Esophagus (tissue), 2 donors: ENCODE measurements around the gene CSTA. TPM values are rescaled to one million over a fixed set of nuclear protein-coding genes. Genes with fewer than 3 reads are reported as not detected.

Experiments
- H3K27ac ChIP-seq, 2 donors: one replicate each; pipeline ENCODE4 v1.5.1; 2013; ENCODE audit warnings: low read depth in 2 of 2, mild to moderate bottlenecking in 2 of 2, inconsistent platforms in 1 of 2, low read length in 1 of 2, moderate library complexity in 1 of 2
- H3K27me3 ChIP-seq, 2 donors: one replicate each; pipeline ENCODE4 v1.6.1; 2013; ENCODE audit warnings: low read length in 2 of 2, control low read depth in 1 of 2, mild to moderate bottlenecking in 1 of 2; ENCODE audit not compliant: insufficient read depth in 2 of 2, control insufficient read depth in 1 of 2
- H3K36me3 ChIP-seq, 2 donors: one replicate each; pipeline ENCODE4 v1.6.1; 2013; ENCODE audit warnings: low read length in 1 of 2; ENCODE audit not compliant: control insufficient read depth in 2 of 2, insufficient read depth in 2 of 2
- H3K4me1 ChIP-seq, 2 donors: one replicate each; pipeline ENCODE4 v1.6.1; 2013; ENCODE audit warnings: low read length in 1 of 2; ENCODE audit not compliant: control insufficient read depth in 2 of 2, insufficient read depth in 2 of 2
- H3K4me3 ChIP-seq, 2 donors: one replicate each; pipeline ENCODE4 v1.5.1; 2013; ENCODE audit warnings: low read length in 2 of 2, mild to moderate bottlenecking in 2 of 2, low read depth in 1 of 2, moderate library complexity in 1 of 2
- H3K9me3 ChIP-seq, 2 donors: one replicate each; pipeline ENCODE4 v1.6.1; 2013; ENCODE audit warnings: mild to moderate bottlenecking in 2 of 2, low read depth in 1 of 2, low read length in 1 of 2, moderate library complexity in 1 of 2; ENCODE audit not compliant: control insufficient read depth in 2 of 2, insufficient read depth in 1 of 2
- WGBS, 2 donors: extraction: QIAGEN DNeasy Blood & Tissue Kit; methylation state at CpG; one replicate each; pipeline ENCODE4 v1.1.7; 2013; 5-methylcytosine and 5-hydroxymethylcytosine counted together
- polyA plus RNA-seq, 2 donors: library from polyadenylated mRNA; stranded (reverse); fragments of 200-250 nt; gene quantifications; one replicate each; pipeline ENCODE4 v1.2.3, GENCODE V29; 2013
- donor health status: healthy with polysubstance abuse.
- donor health status: Bipolar disorder and iron deficiency.

CSTA gene
- polyA plus RNA-seq, 2 donors: 7,202 to 12,533 TPM

DNA sequence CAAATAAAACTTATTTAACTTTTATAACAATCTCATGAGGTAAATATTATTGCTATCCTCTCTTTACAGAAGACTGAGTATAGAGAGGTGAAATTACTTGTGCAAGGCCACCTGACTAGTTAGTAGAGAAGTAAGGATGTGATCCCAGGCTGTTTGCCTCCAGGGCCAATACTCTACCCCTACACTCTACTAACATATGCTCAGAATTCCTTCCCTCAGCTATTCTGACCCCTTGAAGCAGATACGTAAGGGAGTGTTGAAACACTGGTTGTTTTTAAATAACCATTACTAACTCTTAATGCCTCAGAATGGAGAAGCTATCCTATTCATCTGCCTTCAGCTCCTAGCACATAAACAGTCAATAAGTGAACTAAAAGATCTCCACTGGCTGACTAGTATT, 24.1 kb downstream of the CSTA start:
- no peak overlapping the region for H3K4me3 ChIP-seq
- no peaks in the 10 kb centered on the region for H3K36me3 ChIP-seq
- H3K9me3 ChIP-seq: no peaks in the 10 kb centered on the region
- no peak overlapping the region for H3K27ac ChIP-seq
- H3K27me3 ChIP-seq: no peaks in the 10 kb centered on the region
- 73 to 79% methylated on average over 1 of the region's 1 CpG for WGBS, 2 donors
- no peaks in the 10 kb centered on the region for H3K4me1 ChIP-seq

DNA sequence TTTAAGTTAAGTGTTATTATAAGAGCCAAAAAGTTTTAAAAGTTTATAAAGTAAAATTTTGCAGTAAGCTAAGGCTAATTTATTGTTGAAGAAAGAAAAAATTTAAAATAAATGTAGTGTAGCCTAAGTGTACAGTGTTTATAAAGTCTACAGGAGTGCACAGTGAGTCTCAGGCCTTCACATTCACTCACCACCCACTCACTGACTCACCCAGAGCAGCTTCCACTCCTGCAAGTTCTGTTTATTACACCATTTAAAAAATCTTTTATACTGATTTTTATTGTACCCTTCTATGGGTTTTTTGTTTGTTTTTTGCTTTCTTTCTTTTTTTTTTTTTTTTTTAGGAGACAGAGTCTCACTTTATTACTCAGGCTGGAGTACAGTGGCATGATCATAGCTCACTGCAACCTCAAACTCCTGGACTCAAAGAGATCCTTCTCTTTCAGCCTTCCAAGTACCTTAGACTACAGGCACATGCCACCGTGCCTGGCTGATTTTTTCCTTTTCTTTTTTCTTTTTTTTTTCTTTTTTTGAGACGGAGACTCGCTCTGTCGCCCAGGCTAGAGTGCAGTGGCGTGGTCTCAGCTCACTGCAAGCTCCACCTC, 25.9 kb downstream of the CSTA start:
- peak overlapping the region in 1 of 2 donors; percentile 1 for H3K27ac ChIP-seq
- H3K27me3 ChIP-seq: no peaks in the 10 kb centered on the region
- H3K36me3 ChIP-seq: no peaks in the 10 kb centered on the region
- no peaks in the 10 kb centered on the region for H3K9me3 ChIP-seq
- 85 to 86% methylated on average over 5 of the region's 5 CpGs for WGBS, 2 donors
- H3K4me3 ChIP-seq: no peak overlapping the region
- no peaks in the 10 kb centered on the region for H3K4me1 ChIP-seq

DNA sequence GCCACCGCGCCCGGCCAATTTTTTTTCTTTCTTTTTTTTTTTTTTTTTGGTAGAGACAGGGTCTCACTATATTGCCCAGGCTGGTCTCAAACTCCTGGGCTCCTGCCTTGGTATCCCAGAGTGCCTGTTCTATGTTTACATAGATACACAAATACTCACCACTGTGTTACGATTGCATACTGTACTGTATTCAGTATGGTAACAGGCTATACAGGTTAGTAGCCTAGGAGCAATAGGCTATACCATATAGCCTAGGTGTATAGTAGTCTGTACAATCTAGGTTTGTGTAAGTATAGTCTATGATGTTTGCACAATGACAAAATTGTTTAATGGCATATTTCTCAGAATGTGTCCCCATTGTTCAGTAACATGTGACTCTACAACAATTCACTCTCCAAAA, 26.6 kb downstream of the CSTA start:
- Histone ChIP-seq H3K4me1 (no peaks in the 10 kb centered on the region), H3K36me3 (no peaks in the 10 kb centered on the region), H3K27ac (no peak overlapping the region), H3K27me3 (no peaks in the 10 kb centered on the region), H3K9me3 (no peaks in the 10 kb centered on the region), H3K4me3 (no peak overlapping the region)
- 91% methylated on average over 4 of the region's 4 CpGs for WGBS, 2 donors

DNA sequence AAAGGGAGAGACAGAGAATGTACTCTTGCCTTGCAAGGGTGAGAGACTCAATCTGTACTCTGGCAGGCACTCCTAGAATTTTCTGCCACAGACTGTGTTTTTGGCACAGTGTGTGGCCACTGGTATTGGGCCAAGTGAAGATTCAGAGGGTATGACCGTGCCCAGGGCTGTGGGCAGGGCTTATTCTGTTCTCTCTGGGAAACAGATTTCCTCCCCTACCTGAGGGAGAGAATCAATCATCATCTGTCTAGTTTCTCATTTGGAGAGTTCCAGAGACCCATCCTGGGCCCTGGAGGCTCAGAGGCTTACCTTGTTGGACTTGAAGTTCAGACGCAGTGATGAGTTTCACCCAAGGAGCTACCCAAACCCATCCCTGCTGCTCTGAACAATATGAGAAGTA, 28.2 kb downstream of the CSTA start:
- Histone ChIP-seq H3K4me1 (no peaks in the 10 kb centered on the region), H3K27ac (peak overlapping the region; percentile 17 to 47), H3K9me3 (no peaks in the 10 kb centered on the region), H3K4me3 (no peak overlapping the region), H3K36me3 (no peaks in the 10 kb centered on the region), H3K27me3 (no peaks in the 10 kb centered on the region)
- WGBS, 2 donors: 28 to 42% methylated on average over 2 of the region's 2 CpGs

DNA sequence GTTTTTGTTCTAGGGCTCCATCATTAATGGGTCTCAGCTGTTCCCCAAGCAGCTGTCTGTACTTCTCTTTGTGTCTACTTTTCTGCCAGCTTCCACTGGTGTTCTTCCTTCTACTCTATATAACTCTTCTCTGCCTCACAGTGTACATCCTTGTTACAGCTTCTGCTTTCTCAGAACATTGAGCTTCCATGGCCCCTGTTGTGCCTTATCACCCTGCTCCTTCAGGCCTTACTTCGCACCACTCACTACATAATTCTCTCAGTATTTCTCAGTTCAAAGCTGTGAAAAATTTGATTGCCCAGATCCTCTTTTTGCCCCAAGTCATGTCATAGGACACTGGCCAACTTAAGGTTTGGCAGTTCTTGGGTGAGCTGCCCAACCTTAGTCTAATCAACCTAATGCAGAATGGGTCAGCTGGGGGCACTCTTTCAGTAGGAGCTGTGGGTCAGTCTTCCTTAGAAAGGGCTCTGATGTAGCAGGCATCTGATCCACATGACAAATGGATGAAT, 28.9 kb downstream of the CSTA start:
- peak overlapping the region; percentile 69 to 92 for H3K27ac ChIP-seq
- no peak overlapping the region for H3K4me3 ChIP-seq
- no peaks in the 10 kb centered on the region for H3K9me3 ChIP-seq
- H3K4me1 ChIP-seq: peaks cover 0 to 2% of the 10 kb centered on the region in 2 donors
- H3K36me3 ChIP-seq: peaks cover 0 to 3% of the 10 kb centered on the region in 2 donors
- H3K27me3 ChIP-seq: no peaks in the 10 kb centered on the region
- 89 to 95% methylated on average over 1 of the region's 1 CpG for WGBS, 2 donors

DNA sequence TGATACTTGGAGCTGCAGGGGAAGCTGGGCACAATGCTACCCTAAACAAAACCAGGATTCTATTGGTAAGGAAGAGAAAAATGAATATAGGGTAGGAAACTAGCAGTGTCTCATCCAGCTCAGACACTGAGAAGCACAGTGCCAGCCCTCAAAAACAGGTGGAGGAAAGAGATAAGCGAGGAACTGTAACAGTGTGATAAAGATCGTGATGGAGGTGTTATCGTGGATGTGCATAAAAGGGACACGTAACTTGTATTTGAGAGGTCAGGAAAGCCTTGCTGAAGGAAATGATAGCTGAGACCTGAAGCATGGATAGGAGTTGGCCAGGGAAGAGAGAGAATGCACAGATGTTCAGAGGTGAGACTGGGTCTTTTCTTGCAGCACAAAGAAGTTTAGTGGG, 30.6 kb downstream of the CSTA start:
- H3K9me3 ChIP-seq: no peaks in the 10 kb centered on the region
- H3K4me1 ChIP-seq: peaks cover 0 to 2% of the 10 kb centered on the region in 2 donors
- H3K36me3 ChIP-seq: peaks cover 0 to 3% of the 10 kb centered on the region in 2 donors
- H3K27ac ChIP-seq: peak overlapping the region; percentile 6 to 83
- H3K27me3 ChIP-seq: no peaks in the 10 kb centered on the region
- no peak overlapping the region for H3K4me3 ChIP-seq
- 71 to 83% methylated on average over 4 of the region's 4 CpGs for WGBS, 2 donors

DNA sequence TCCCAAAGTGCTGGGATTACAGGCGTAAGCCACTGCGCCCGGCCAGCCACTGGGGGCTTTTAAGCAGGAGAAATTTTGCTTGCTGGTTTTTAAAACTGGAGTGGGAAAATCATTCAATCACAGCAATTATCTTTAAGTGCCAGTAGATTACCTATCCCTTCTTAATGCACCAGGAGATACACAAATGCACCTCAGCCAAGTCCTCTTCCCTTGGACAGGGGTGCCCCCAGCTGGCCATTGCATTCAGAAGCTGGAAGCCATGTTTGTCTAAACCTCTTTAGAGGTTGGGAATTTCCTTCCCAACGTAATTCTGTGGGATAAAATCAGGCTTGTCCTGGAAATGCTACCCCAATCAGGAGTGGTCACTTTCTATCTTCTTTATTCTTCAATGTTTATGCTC, 31.4 kb downstream of the CSTA start:
- 58 to 63% methylated on average over 4 of the region's 4 CpGs for WGBS, 2 donors
- Histone ChIP-seq H3K4me3 (no peak overlapping the region), H3K4me1 (peaks cover 0 to 2% of the 10 kb centered on the region in 2 donors), H3K36me3 (peaks cover 0 to 3% of the 10 kb centered on the region in 2 donors), H3K27ac (peak overlapping the region; percentile 15 to 33), H3K9me3 (no peaks in the 10 kb centered on the region), H3K27me3 (no peaks in the 10 kb centered on the region)

DNA sequence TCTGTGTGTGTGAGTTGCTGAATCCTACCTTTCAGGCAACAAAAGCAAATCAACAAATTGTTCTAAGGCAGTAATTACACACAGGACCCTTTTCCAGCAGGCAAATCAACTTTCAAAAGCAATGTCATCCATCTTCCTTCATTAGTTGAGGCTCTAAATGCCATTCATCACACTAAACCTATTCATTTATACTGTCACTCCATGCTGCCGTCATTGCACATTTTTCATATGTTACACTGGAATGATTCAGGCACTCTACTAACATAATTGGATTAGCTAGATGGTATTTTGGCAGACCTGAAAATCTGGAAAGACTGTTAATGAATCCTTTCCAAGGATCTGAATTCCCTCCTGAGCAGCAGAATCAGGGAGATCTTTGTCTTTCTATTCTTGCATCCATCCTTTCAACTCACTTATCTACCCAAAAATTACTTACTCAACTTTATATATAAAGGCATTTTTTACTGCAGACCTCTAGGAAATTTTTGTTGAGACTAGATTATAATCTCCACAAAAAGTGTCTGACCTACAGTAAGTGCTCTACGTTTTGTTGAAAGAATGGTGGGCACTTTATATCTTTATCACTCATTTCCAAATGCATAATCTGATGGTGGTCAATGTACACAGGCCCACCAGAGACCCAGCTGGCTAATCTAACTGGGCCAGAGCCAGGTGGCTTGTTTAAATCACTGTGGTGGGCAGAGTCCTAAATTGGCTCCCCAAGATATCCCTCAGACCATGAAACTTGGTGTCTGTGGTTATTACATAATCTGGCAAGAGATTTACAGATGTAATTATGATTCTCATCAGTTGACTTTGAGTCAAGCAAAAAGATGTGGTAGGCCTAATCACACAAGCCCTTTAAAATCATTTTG, 33.0 kb downstream of the CSTA start:
- Histone ChIP-seq H3K4me1 (peaks cover 0 to 2% of the 10 kb centered on the region in 2 donors), H3K4me3 (no peak overlapping the region)
- WGBS, 2 donors: 49 to 69% methylated on average over 2 of the region's 2 CpGs

DNA sequence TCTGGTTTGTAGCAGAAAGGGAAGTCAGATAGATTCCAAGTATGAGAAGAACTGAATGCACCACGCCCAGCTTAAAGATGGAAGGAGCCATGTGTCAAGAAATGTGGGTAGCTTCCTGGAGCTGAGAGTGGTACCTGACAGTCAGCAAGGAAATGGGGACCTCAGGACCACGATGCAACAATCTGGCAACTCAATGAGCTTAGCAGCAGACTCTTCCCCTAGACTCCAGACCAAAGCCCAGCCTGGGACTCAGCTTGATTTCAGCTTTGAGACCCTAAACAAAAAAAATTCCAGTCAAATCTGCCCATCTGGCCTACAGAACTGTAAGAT, 33.6 kb downstream of the CSTA start:
- WGBS, 2 donors: 87 to 93% methylated on average over 2 of the region's 2 CpGs
- Histone ChIP-seq H3K27me3 (no peaks in the 10 kb centered on the region), H3K4me3 (no peak overlapping the region), H3K4me1 (peaks cover 0 to 2% of the 10 kb centered on the region in 2 donors), H3K9me3 (no peaks in the 10 kb centered on the region), H3K36me3 (peaks cover 0 to 3% of the 10 kb centered on the region in 2 donors), H3K27ac (peak overlapping the region; percentile 27 to 81)

More for the DNA sequence above, 33.0 kb downstream of the CSTA start:
- Histone ChIP-seq H3K36me3 (peaks cover 0 to 3% of the 10 kb centered on the region in 2 donors), H3K27me3 (no peaks in the 10 kb centered on the region), H3K27ac (peak overlapping the region; percentile 76 to 81), H3K9me3 (no peaks in the 10 kb centered on the region)
